DMS53 treated with DMSO at 0.1 percent for 48 hours (cell line): ENCODE data around the gene RAB24.

Source experiments
- DNase-seq: peaks from one replicate; lab custom pipeline; 2025; ENCODE audit not compliant: unreplicated experiment; lab: John Stamatoyannopoulos, UW

Gene RAB24

DNA sequence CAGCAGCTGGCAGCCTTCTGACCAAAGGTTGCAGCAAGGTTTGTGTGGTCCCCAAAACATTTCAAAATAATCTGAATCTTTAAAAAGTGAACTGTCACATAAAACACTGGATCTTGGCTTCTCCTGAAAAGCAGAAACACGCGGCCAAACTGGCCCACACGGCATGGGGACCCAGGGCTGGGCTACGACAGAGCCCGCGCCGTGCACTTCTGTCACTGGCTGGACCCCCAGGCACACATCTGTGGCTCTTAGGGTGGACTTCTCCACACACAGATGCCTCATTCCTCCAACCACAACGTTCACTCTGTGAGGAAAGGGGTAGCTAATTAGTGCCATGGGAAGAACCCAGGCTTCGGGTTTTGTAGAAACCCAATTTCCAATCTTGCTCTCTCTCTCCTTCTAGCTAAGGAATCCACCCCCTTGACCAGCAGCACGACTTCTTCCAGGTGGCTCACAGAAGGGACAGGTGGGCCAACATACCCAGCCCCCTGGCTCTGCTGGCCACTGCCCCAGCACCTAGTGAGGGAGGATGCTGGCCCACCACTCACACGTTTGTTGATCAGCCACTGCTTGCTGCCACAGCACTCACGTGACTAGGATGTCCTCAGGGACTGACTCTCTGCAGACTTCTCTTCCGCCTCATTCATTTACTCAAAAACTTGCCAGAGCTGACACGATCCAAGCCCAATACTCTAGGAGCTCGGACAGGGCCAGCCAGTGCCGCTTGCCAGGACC lies 30.1 kb upstream of the RAB24 start:
- DNase-seq, result no peak

DNA sequence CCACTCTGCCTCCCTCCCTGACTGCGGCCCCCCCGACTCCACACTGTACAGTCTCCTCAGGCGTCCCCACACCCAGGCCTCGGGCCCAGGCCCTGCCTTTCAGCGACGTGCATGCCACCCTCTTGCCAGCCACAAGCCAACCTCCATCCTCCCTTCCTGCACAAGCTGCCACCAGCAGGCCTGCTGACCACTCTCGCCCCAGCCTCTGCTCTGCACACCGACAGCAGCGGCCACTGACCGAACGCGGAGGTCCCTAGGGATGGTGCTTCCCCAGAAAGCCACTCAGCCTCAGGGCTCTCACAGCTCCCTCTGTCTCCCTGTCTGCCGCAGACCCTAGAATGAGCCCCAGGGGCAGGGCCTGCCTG lies 29.4 kb upstream of the RAB24 start:
- no peak for DNase-seq

DNA sequence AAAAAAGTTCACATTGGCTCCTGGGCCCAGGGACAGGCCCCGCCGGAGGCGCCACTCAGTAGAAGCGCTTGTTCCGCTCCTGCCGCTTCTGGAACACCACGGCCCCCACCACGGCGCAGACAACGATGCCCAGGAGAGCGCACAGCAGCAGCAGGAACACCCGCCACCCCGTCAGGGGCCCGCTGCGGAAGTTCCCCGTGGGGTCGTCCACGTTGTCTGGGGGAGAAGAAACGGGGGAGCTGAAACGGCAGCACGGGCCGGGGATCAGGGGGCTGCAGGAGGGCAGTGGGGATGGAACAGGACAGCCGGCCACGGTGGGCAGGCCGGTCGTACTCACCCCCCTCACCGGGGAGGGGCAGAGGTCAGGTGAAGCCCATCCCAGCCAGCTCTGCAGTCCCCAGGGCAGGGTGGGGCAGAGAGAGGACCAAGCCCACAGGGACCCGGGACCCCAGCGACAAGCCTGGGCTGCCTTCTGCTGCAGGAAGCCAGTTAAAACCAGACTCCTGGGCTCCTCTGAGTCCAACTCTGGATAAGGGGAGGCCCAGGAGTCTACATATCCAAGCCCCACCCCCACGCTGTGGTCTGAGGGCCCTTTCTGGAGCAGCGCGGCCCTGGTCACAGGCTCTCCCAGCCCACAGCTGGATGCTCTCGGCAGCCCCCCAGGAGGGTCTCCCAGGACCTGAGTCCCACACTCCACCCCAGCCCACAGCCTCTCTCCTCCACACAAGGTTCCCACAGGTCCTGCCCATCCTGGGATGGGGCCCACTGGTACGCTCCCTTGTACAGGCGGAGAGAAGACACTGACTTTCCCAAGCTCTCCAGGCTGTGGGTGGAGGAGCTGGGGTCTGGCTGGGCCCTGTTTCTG lies 28.7 kb upstream of the RAB24 start:
- no peak for DNase-seq

GRCh38 chr5:177330991-177331842 lies 27.7 kb upstream of the RAB24 start:
- DNase-seq, result no peak

DNA sequence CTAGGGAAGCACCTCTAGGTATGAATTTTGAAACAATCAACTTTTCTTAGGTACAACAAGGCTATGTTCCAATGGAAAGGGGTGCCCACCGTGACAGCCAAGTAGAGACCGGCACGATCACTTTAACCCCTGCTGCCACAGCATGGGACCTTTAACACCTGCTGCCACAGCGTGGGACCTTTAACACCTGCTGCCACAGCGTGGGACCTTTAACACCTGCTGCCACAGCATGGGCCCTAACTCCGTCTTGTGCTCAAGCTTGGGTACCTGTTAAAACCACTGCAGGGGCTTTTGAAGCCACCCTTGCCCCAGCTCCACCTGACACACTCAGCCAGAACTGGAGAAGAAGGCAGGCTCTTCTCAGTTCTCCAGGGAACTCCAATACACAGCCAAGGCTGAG lies 26.4 kb upstream of the RAB24 start:
- DNase-seq, result no peak

- no peak for DNase-seq
These were observed 25.2 kb upstream of the RAB24 start for GRCh38 chr5:177328545-177329231.

- no peak for DNase-seq
These were observed 24.3 kb upstream of the RAB24 start for GRCh38 chr5:177327539-177328522.

DNA sequence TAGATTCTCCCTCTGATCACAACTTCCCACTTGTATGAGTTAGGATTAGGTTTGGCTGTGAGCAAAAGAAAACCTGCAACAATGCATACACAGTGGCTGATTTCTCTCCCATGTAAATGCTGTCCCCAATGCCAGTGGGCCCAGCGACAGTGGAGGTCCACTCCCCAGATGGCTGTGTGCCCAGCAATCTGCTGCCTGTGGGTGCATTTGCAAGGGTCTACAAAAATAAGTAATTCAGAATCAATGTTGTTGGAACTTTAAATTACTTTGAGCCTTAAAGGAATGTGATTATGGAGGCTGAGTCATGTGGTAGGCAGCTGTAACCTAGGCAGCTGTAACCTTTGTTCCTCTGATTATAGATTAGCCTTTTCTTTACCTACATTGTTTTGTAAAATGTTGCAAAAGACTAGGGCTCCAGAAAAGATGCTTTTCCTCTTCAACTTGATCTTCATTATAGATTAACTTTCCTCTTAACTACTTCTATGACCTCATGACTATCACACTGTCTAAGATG lies 22.4 kb upstream of the RAB24 start:
- DNase-seq, result no peak

DNA sequence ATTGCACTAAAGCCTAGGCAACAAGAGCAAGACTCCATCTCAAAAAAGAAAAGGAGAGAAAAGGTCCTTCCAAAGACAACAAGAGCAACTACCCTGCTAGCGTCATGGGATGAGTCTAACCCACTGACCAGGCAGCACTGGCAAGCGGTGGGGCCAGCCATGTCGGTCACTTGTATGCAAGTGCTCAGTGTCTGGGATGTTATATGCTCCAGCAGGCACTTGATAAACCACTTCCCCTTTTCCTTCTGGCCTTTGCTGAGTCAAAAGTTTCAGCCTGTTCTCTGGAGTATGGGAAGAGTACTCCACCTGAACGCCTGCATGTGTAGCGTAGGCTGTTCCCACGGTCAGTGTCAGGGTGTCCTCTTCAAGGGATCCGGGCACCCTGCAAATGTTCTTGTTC lies 17.4 kb upstream of the RAB24 start:
- DNase-seq, result no peak

- DNase-seq, result no peak
These were observed 16.5 kb upstream of the RAB24 start for GRCh38 chr5:177319913-177320588.

DNA sequence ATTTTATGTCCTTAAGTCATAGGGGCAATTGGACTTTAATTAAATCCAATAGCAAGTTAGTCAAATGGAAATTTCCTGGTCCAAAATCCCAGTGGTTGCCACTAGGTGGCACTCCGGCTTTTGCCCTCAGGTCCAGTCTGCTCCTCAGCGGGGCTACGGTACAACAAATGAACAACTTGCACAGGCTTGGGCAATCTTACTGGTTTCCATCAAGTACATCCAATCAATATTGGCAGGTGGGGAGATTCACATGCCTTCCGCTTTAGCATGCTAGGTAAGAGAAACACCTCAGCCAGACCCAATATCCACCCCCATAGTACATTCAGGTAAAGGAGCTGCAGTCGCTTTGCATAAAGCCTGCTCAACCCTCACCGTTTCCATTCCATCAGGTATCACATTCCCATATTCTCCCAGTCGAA lies 14.4 kb upstream of the RAB24 start:
- DNase-seq, result peak; percentile 85

GRCh38 chr5:177316005-177316404 lies 12.5 kb upstream of the RAB24 start:
- no peak for DNase-seq

- no peak for DNase-seq
These were observed 11.9 kb upstream of the RAB24 start for GRCh38 chr5:177315411-177315810.

DNA sequence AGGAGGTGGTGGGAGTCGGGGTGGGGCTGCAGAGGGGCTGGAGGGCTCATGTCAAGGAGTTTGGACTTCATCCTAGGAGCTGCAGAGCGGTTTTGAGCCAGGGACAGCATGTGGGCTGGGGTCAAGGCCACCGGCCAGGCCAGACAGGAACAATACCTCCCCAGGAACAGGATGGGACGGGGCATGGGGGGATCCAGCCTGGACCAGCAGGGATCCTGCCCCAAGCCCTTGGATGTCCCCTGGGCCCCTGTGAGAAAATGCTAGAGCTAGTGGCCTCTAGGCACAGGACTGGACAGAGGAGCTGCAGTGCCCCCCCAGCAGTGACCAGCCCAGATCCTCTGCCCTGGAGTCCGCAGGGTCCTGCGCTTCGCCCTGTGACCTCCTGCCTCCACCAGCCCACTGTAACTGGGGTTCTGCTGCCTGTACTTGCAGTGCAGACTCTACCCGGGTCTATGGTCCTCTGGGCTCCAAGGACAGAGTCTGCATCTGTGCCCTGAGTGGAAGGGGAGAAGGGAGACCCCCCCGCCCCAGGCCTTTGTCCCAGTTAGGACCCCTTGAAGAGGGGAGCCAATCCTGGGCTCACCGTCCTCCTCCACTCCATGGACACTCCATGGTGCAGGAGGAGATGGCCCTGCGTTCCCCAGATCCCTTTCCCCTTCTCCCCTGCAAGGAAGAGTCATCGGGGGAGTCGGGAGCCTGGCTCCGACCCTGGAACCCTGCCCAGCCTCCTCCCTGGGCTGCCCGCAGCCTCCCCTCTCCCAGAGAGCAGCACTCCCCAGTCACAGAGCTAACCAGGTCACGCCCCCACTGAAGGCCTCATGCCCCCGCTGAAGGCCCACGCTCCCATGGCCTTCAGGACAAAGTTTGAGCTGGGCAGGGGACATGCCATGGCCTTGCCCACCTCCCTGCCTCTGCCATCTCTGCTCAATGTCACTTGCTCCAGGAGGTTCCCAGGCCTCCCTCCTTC lies 11.1 kb upstream of the RAB24 start:
- no peak for DNase-seq

DNA sequence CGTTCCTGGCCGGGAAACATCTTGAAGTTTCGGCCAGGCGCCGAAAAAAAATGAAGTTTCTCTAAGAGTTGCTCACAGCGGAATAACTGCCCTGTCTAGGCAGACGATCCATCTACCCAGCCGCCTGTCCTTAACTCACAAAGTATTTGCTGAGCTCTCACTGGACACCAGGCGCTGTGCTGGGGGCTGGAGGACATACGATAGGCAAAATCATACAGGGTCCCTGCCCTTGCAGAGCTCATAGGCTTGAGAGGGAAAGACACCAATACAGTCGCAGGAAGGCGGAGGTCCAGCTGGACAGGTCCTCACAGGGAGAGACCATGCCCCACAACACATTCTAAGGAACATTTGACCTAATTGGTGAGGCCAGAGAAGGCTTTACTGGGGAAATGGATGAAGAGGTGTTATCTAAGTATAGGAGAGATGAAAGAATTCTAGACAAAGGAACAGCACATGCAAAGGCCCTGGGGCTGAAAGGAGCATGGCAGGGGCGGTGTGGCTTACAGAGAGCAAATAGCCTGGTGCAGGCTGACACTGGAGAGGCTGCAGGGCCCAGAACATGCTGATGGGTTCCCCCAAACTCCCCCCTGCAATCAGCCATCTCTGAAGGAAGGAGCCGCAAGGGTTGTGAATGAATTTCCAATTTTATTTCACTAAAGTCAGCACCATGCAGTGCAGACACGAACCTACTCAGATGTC lies 10.2 kb upstream of the RAB24 start:
- no peak for DNase-seq

DNA sequence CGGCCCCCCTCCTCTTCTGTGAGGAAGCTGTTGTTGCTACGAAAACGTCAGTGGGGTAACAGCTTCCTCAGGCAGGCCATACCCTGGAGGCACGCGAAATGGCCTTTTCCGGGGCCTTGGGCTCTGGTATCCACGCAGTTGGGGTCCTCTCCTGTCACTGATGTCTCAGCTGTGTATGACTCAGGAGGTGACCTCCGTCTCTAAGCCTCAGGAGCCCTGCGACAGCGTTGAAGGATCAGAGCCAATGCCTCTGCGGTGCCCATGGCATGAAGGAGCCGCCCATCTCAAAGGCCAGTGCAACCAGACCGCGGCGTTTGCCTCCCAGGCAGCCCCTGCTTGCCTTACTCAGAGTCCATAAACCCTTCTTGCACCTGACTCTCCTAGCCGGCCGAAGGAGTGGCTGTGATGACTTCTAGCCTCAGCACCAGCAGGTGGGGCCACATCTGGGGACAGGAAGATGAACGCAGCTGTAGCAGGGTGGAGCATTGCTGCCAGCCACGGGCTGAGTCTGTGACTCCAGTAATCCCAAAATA lies 9.2 kb upstream of the RAB24 start:
- peak; percentile 73 for DNase-seq
